Fibroblast of lung (primary cell): ENCODE data around the gene DUSP15.

ENCODE experiments used
- CTCF ChIP-seq, 2 donors: IDR thresholded peaks in 1 of 2; conservative IDR thresholded peaks in 1 of 2; 1 replicate in 1 of 2; 2 replicates in 1 of 2; pipeline ENCODE4 v1.5.1; 2011 to 2012; ENCODE audit warnings: low read length in 2 of 2, control low read depth in 1 of 2, inconsistent platforms in 1 of 2, low read depth in 1 of 2, mild to moderate bottlenecking in 1 of 2
- EZH2 ChIP-seq: IDR thresholded peaks from 2 replicates; pipeline ENCODE4 v1.5.1; 2012; ENCODE audit warnings: low read length, control low read depth, mild to moderate bottlenecking; ENCODE audit errors: missing control alignments

GRCh38 chr20:31896049-31896448 lies 25.7 kb upstream of the DUSP15 start:
- TF ChIP-seq CTCF (conservative IDR thresholded peaks at IDR 0.05 in 1 of 2, IDR thresholded peaks at IDR 0.05 in 1 of 2; ENCODE audit: low read depth in 1 of 2, low read length in 2 of 2) (no peak), EZH2 (no peak)
